ENCODE results near the gene AKT3. TPM values are rescaled to one million over a fixed set of nuclear protein-coding genes. Genes with fewer than 3 reads are reported as not detected.

Gene AKT3
- total and polyA plus RNA-seq, 2 of the 8 experiments (the other 6 are each of a cell fraction or from before 2014, with no cell fraction given), result 6.0 to 36.4 TPM

DNA sequence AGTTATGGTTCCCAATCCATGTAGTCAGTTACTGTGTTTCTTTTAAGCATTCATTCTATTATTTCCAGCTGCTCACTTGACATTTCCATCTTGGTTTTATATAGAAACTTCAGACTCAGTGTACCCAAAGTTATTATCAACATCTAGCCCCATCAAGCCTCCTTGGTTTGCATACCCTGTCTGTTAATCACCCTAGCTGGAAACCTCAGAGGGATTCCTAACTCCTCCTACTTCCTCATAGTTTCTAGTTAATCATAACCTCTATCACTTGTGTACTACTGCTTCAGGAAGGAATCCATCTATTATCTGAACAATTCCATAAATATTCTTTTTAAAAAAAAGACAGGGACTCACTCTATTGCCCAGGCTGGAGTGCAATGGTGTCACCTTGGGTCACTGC lies 300.9 kb downstream of the AKT3 start:
- H2BK15ac ChIP-seq (ENCODE audit: low read length), result no peak overlapping the region
- no peak for FAIRE-seq
- H3K23ac ChIP-seq (ENCODE audit: insufficient read length), result no peak overlapping the region
- H3K79me2 ChIP-seq (ENCODE audit: control insufficient read depth in 1 of 2, insufficient read depth in 2 of 2, low read length in 2 of 2), result no peaks in the 10 kb centered on the region
- no peak overlapping the region for H2BK5ac ChIP-seq (ENCODE audit: low read depth, low read length)
- no peak overlapping the region for H2BK12ac ChIP-seq (ENCODE audit: low read depth, low read length)
- H2AFZ ChIP-seq (ENCODE audit: low read length), result no peak overlapping the region
- no peak overlapping the region for H3K4me3 ChIP-seq (ENCODE audit: extremely low read depth in 1 of 4, insufficient read depth in 2 of 4, low read depth in 3 of 4, low read length in 4 of 4)
- TF ChIP-seq CTBP2 (IDR thresholded peaks at IDR 0.05; ENCODE audit: borderline replicate concordance, insufficient read depth, insufficient read length, low read length) (no peak), GTF2F1 (IDR thresholded peaks at IDR 0.05; ENCODE audit: borderline replicate concordance, low read depth, low read length) (no peak), CREB1 (IDR thresholded peaks at IDR 0.05) (no peak), TBP (IDR thresholded peaks at IDR 0.05; ENCODE audit: low read depth, low read length) (no peak), KDM5A (IDR thresholded peaks at IDR 0.05; ENCODE audit: low read length) (no peak), GABPA (IDR thresholded peaks at IDR 0.05; ENCODE audit: borderline replicate concordance, insufficient read depth, low read length) (no peak), CBX8 (IDR thresholded peaks at IDR 0.05; ENCODE audit: borderline replicate concordance, low read depth, low read length) (no peak), CHD1 (IDR thresholded peaks at IDR 0.05; ENCODE audit: low read depth, low read length) (no peak), BCL11A (IDR thresholded peaks at IDR 0.05; ENCODE audit: low read depth in 2 of 2, low read length in 2 of 2) (no peak)
- no peak overlapping the region for H3K14ac ChIP-seq (ENCODE audit: insufficient read length)
- no peak overlapping the region for H4K91ac ChIP-seq (replicated peaks; ENCODE audit: insufficient read length, low read length)
- no peak overlapping the region for H4K8ac ChIP-seq (ENCODE audit: extremely low read depth, insufficient read depth, low read length)
- no peaks in the 10 kb centered on the region for H3K36me3 ChIP-seq (ENCODE audit: control insufficient read depth in 2 of 4, insufficient read depth in 4 of 4, low read length in 3 of 4)
- DNase-seq (ENCODE audit: low read depth in 1 of 2, low spot score in 2 of 2), result no peak
- H3K4me1 ChIP-seq (replicated peaks in 1 of 4; ENCODE audit: control insufficient read depth in 3 of 4, insufficient read depth in 4 of 4, low read length in 3 of 4), result no peaks in the 10 kb centered on the region
- CTCF ChIA-PET (ENCODE audit: partially characterized antibody), result interaction anchor here (0.6 to 1.3 kb wide), 2 partner anchors 30 to 63 kb away, joined by 3 read pairs; no protein-coding TSS in a partner anchor
- H2BK120ac ChIP-seq (replicated peaks; ENCODE audit: low read depth, low read length), result no peak overlapping the region
- no peaks in the 10 kb centered on the region for H3K27me3 ChIP-seq (replicated peaks in 1 of 4; ENCODE audit: control insufficient read depth in 3 of 4, extremely low read depth in 1 of 4, insufficient read depth in 3 of 4, low read length in 3 of 4)
- H4K5ac ChIP-seq (ENCODE audit: insufficient read length, low read depth, low read length), result no peak overlapping the region
- no peak overlapping the region for H3K4me2 ChIP-seq (ENCODE audit: insufficient read depth in 1 of 2, low read depth in 2 of 2, low read length in 2 of 2)
- H2BK20ac ChIP-seq (ENCODE audit: low read length), result no peak overlapping the region
- H3K56ac ChIP-seq (replicated peaks; ENCODE audit: insufficient read length, low read depth, low read length), result no peak overlapping the region
- H3K23me2 ChIP-seq (ENCODE audit: low read depth, low read length), result no peaks in the 10 kb centered on the region
- no peak overlapping the region for H3K9ac ChIP-seq (replicated peaks in 1 of 4; ENCODE audit: extremely low read depth in 1 of 4, low read depth in 3 of 4, low read length in 3 of 4)
- no peaks in the 10 kb centered on the region for H4K20me1 ChIP-seq (replicated peaks in 1 of 2; ENCODE audit: control insufficient read depth in 1 of 2, insufficient read depth in 2 of 2, low read length in 2 of 2)
- POLR2A ChIA-PET (ENCODE audit: partially characterized antibody), result interaction anchor here (1.2 kb wide), 1 partner anchor 12 kb away, joined by 4 read pairs; no protein-coding TSS in a partner anchor
- no peak overlapping the region for H3K4ac ChIP-seq (replicated peaks; ENCODE audit: insufficient read length, low read depth, low read length)
- no peak overlapping the region for H3K18ac ChIP-seq (ENCODE audit: extremely low read depth, low read length)
- no peaks in the 10 kb centered on the region for H3K9me3 ChIP-seq (ENCODE audit: insufficient read depth in 2 of 2, low read depth in 1 of 2, low read length in 1 of 2)
- no peak overlapping the region for H3K27ac ChIP-seq (ENCODE audit: low read depth, low read length)
- H3K79me1 ChIP-seq (ENCODE audit: low read depth, low read length), result no peaks in the 10 kb centered on the region
- no peak overlapping the region for H2AK5ac ChIP-seq (ENCODE audit: low read depth, low read length)

Measured in H1 (cell line).